DOHH2 (cell line): ENCODE data around the gene SLC7A7.

Experiments
- CTCF ChIP-seq: fragments of 200-600 bp; sonication (generic); IDR thresholded peaks from one replicate; pipeline ENCODE4 v1.5.1; 2014; ENCODE audit warnings: antibody characterized with exemption, mild to moderate bottlenecking, low read depth, low read length; ENCODE audit not compliant: poor library complexity, severe bottlenecking
- EZH2phosphoT487 ChIP-seq: fragments of 200-600 bp; sonication (generic); IDR thresholded peaks from 2 replicates; pipeline ENCODE4 v1.6.1; 2017; ENCODE audit warnings: borderline replicate concordance, mild to moderate bottlenecking, antibody characterized with exemption, low read length, moderate library complexity, mixed read lengths

GRCh38 chr14:22798528-22798927 lies 16.7 kb downstream of the SLC7A7 start:
- TF ChIP-seq CTCF: no peak
- TF ChIP-seq EZH2phosphoT487: no peak
